K562 (cell line): ENCODE data around the gene DNAJC30. TPM values are rescaled to one million over a fixed set of nuclear protein-coding genes. Genes with fewer than 3 reads are reported as not detected.

Source experiments
- CAMTA2 ChIP-seq: fragments of 250-450 bp; sonication (Bioruptor Pico); conservative IDR thresholded peaks from 2 replicates; pipeline ENCODE4 v1.5.1; 2022
- CTCFL ChIP-seq: IDR thresholded peaks from 2 replicates; pipeline ENCODE4 v1.6.1; 2011; ENCODE audit warnings: borderline replicate concordance, low read depth, mild to moderate bottlenecking, moderate library complexity, low read length; ENCODE audit not compliant: insufficient read depth, poor library complexity, severe bottlenecking
- ID3 ChIP-seq, 2 experiments: fragments of 250-450 bp in 1 of 2; fragments of 450-650 bp in 1 of 2; sonication (Bioruptor Pico) in 1 of 2; IDR thresholded peaks; 2 replicates each; pipeline versions ENCODE4 v1.6.1 to v1.8.0; 2016 to 2021; ENCODE audit warnings: mild to moderate bottlenecking in 2 of 2, moderate library complexity in 2 of 2, missing compliant biosample characterization in 1 of 2, missing genetic modification characterization in 1 of 2
- MEF2A ChIP-seq: IDR thresholded peaks from 2 replicates; pipeline ENCODE4 v1.6.1; 2011; ENCODE audit warnings: low read depth, mild to moderate bottlenecking, low read length, moderate library complexity; ENCODE audit not compliant: control insufficient read depth
- NELFE ChIP-seq: IDR thresholded peaks from 2 replicates; pipeline ENCODE4 v1.6.1; 2011; ENCODE audit warnings: mild to moderate bottlenecking; ENCODE audit not compliant: insufficient read depth, insufficient read length
- NR4A1 ChIP-seq, 2 experiments: fragments of 250-450 bp in 1 of 2; fragments of 450-650 bp in 1 of 2; sonication (Bioruptor Pico) in 1 of 2; IDR thresholded peaks; 2 replicates each; pipeline versions ENCODE4 v1.4.0 to v1.6.1; 2016 to 2020; ENCODE audit warnings: mild to moderate bottlenecking in 2 of 2, missing compliant biosample characterization in 1 of 2, missing genetic modification characterization in 1 of 2, moderate library complexity in 1 of 2
- PATZ1 ChIP-seq: fragments of 250-450 bp; sonication (Bioruptor Pico); IDR thresholded peaks from 2 replicates; pipeline ENCODE4 v1.5.0; 2020; ENCODE audit warnings: mild to moderate bottlenecking, borderline replicate concordance
- TARDBP ChIP-seq: fragments of 450-650 bp; IDR thresholded peaks from 2 replicates; pipeline ENCODE4 v1.6.1; 2016
- ZFP91 ChIP-seq: sonication (generic); formaldehyde crosslinking; IDR thresholded peaks from 2 replicates; pipeline ENCODE4 v1.8.0; 2022; ENCODE audit warnings: mild to moderate bottlenecking, missing genetic modification reagents
- ZNF165 ChIP-seq: fragments of 250-450 bp; sonication (Bioruptor Pico); IDR thresholded peaks from 2 replicates; pipeline ENCODE4 v1.4.0; 2020; ENCODE audit warnings: borderline replicate concordance
- ZNF175 ChIP-seq: fragments of 200-800 bp; sonication (Bioruptor generic); IDR thresholded peaks from 2 replicates; pipeline ENCODE4 v1.6.1; 2016; ENCODE audit warnings: low read depth, mild to moderate bottlenecking, missing genetic modification characterization, missing compliant biosample characterization
- polyA plus RNA-seq, 8 experiments: library from polyadenylated mRNA; depleted of rRNA in 4 of 8; stranded (reverse) in 5 of 8; unstranded in 3 of 8; fragments of >200 nt; fragmentation: Nextera tagmentation in 2 of 8; fragmentation: Illumina TruSeq in 1 of 8; extraction: Ambion mirVana in 2 of 8; extraction: Trizol in 1 of 8; gene quantifications; 2 replicates each; pipeline versions ENCODE4 v1.2.1 to v1.2.3, GENCODE V29; 2011 to 2014; ENCODE audit warnings: inconsistent platforms in 1 of 8, missing spikeins in 1 of 8
- total RNA-seq, 7 experiments: library from RNA; depleted of rRNA in 6 of 7; stranded (reverse); fragments of >200 nt in 6 of 7; fragmentation: Illumina TruSeq in 2 of 7; extraction: Trizol in 2 of 7; gene quantifications; 2 replicates each; pipeline versions ENCODE4 v1.2.1 to v1.2.3, GENCODE V29; 2011 to 2021; ENCODE audit warnings: low replicate concordance in 1 of 7
- TF ChIP-seq, protein P1 (sequence below): sonication (generic); formaldehyde crosslinking; IDR thresholded peaks from 2 replicates; pipeline ENCODE4 v1.8.0; 2023; ENCODE audit warnings: mild to moderate bottlenecking, missing genetic modification reagents
- TF ChIP-seq, protein P2 (sequence below): fragments of 450-650 bp; formaldehyde crosslinking; IDR thresholded peaks from 2 replicates; pipeline ENCODE4 v1.4.0; 2020; ENCODE audit warnings: mild to moderate bottlenecking, mixed read lengths

The DNAJC30 gene
- total and polyA plus RNA-seq, 9 of the 15 experiments (the other 6 are each of a cell fraction or from before 2014, with no cell fraction given): 1.1 to 11.3 (median 4.6) TPM

DNA sequence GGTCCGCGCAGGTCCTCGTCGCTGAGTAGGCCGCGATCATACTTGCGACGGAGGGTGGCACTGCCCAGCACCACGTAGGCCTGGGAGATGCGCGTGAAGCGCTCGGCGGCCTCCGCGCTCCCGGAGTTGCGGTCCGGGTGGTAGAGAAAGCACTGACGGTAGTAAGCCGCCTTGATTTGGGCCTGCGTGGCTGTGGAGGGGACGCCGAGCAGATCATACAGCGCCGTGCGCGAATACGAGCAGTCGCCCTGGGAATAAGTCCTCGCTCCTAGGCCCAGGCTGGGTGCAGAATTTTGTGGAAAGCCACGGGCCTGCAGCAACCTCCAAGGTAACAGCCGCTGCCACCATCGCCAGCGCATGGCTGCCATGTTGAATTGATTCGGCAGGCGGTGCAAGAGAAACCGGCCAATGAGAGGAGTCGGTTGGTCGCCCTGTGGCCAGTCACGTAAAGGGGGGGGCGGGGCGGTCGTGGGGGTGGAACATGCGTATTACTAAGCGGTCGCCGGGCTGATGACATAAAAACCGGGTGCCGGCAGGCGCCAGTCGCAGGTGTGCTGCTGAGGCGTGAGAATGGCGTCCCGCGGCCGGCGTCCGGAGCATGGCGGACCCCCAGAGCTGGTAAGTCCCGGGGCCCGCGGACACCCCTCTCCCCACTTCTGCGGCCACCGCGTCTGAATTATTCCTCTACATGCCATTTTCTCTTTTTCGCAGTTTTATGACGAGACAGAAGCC is at the start of gene DNAJC30, which contains the start of gene BUD23 (continued):
- TF ChIP-seq, protein P1, sequence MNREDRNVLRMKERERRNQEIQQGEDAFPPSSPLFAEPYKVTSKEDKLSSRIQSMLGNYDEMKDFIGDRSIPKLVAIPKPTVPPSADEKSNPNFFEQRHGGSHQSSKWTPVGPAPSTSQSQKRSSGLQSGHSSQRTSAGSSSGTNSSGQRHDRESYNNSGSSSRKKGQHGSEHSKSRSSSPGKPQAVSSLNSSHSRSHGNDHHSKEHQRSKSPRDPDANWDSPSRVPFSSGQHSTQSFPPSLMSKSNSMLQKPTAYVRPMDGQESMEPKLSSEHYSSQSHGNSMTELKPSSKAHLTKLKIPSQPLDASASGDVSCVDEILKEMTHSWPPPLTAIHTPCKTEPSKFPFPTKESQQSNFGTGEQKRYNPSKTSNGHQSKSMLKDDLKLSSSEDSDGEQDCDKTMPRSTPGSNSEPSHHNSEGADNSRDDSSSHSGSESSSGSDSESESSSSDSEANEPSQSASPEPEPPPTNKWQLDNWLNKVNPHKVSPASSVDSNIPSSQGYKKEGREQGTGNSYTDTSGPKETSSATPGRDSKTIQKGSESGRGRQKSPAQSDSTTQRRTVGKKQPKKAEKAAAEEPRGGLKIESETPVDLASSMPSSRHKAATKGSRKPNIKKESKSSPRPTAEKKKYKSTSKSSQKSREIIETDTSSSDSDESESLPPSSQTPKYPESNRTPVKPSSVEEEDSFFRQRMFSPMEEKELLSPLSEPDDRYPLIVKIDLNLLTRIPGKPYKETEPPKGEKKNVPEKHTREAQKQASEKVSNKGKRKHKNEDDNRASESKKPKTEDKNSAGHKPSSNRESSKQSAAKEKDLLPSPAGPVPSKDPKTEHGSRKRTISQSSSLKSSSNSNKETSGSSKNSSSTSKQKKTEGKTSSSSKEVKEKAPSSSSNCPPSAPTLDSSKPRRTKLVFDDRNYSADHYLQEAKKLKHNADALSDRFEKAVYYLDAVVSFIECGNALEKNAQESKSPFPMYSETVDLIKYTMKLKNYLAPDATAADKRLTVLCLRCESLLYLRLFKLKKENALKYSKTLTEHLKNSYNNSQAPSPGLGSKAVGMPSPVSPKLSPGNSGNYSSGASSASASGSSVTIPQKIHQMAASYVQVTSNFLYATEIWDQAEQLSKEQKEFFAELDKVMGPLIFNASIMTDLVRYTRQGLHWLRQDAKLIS (CRISPR knock-in tag): 0 out of 2 replicates have a peak, but pooled peaks have one; percentile 39
- TF ChIP-seq CAMTA2 (CRISPR knock-in tag): no peak
- TF ChIP-seq CTCFL: no peak
- TF ChIP-seq PATZ1: no peak
- TF ChIP-seq ZNF175: no peak
- TF ChIP-seq NELFE: peak; percentile 79
- no peak for TF ChIP-seq ZNF165
- TF ChIP-seq ID3 (CRISPR knock-in tag; IDR thresholded peaks at IDR 0.05): no peak
- no peak for TF ChIP-seq ID3 (tag; IDR thresholded peaks at IDR 0.05)
- no peak; the same call in 1 of the 2 replicates for TF ChIP-seq ZFP91
- no peak for TF ChIP-seq MEF2A
- TF ChIP-seq TARDBP: no peak
- no peak for TF ChIP-seq NR4A1 (CRISPR knock-in tag; IDR thresholded peaks at IDR 0.05)
- TF ChIP-seq NR4A1 (tag; IDR thresholded peaks at IDR 0.05): no peak
- TF ChIP-seq, protein P2, sequence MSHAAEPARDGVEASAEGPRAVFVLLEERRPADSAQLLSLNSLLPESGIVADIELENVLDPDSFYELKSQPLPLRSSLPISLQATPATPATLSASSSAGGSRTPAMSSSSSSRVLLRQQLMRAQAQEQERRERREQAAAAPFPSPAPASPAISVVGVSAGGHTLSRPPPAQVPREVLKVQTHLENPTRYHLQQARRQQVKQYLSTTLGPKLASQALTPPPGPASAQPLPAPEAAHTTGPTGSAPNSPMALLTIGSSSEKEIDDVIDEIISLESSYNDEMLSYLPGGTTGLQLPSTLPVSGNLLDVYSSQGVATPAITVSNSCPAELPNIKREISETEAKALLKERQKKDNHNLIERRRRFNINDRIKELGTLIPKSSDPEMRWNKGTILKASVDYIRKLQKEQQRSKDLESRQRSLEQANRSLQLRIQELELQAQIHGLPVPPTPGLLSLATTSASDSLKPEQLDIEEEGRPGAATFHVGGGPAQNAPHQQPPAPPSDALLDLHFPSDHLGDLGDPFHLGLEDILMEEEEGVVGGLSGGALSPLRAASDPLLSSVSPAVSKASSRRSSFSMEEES (CRISPR knock-in tag): no peak
